ENCODE measurements around the gene SLC31A2. TPM values are rescaled to one million over a fixed set of nuclear protein-coding genes. Genes with fewer than 3 reads are reported as not detected.

The SLC31A2 gene
- total RNA-seq, 1 experiment from 2014 or later: 4.7 TPM

DNA sequence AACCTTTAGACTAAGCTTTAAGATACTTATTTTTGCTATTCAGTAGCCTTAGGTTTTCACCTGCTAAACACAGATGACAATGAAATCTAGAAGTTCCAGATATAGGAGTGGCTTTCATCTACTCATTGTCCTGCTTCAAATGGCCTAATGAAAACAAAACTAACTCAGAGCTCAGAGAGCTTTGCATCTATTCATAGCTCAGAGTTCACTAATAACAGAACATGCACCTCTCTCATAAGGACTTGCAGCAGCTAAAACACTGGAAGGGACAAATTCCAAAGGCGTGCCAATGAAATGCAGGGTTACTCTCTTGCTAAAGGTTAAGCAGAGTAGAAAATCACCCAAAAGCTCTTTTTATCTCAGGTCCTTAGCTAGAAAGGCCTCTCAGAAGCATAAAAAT is 29.0 kb downstream of the SLC31A2 start:
- Histone ChIP-seq H3K4me1 (ENCODE audit: control insufficient read depth in 1 of 2, insufficient read depth in 2 of 2, low read length in 2 of 2) (no peaks in the 10 kb centered on the region), H3K36me3 (ENCODE audit: control insufficient read depth in 1 of 2, insufficient read depth in 2 of 2, low read length in 2 of 2) (peaks cover 19 to 40% of the 10 kb centered on the region in 2 experiments), H3K4me2 (ENCODE audit: low read length) (no peak overlapping the region), H3K27ac (ENCODE audit: low read depth, low read length) (no peak overlapping the region), H3K9ac (ENCODE audit: low read length) (no peak overlapping the region), H3K4me3 (replicated peaks in 1 of 2; ENCODE audit: low read depth in 1 of 2, low read length in 2 of 2) (no peak overlapping the region), H3K27me3 (ENCODE audit: insufficient read depth, low read length) (no peaks in the 10 kb centered on the region), H4K20me1 (ENCODE audit: insufficient read depth) (no peaks in the 10 kb centered on the region), H3K9me2 (ENCODE audit: insufficient read depth) (no peaks in the 10 kb centered on the region), H3K9me3 (ENCODE audit: control insufficient read depth in 1 of 2, insufficient read depth in 1 of 2, low read depth in 1 of 2, low read length in 2 of 2) (no peaks in the 10 kb centered on the region), H2AFZ (ENCODE audit: low read depth, low read length, poor library complexity, severe bottlenecking) (no peak overlapping the region), H3K79me2 (ENCODE audit: insufficient read depth, low read length) (no peaks in the 10 kb centered on the region)
- TF ChIP-seq RAD21 (IDR thresholded peaks at IDR 0.05; ENCODE audit: low read depth): no peak
- ATAC-seq (no peak), DNase-seq (ENCODE audit: low read depth, low spot score) (no peak)
- no TSS peak for BruUV-seq (replicated peaks)
- RAD21 ChIA-PET (ENCODE audit: low non-redundant PET in 1 of 2, low total read pairs in 2 of 2, uncharacterized antibody in 2 of 2, unreplicated experiment in 2 of 2): no interaction called here
- CTCF ChIA-PET: no interaction called here
- POLR2A ChIA-PET: no interaction called here
- intact Hi-C loops (cut with micrococcal nuclease): no loop called here

DNA sequence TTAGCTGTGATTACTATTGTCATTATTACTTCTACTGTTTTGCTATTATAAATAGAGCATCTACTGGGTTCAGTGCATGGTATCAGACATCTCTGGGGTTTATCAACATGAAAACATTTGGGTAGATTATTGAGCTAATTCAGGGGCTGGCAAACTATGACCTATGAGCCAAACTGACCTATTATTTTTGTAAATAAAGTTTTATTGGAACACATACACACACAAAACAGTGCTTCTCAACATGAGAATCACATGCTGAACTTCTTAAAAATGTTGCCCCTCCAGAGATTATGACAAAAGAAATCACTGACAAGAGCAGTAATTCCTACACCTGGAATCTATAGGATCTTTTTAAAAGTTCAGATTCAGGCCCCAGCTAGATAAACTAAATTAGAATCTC is 30.4 kb downstream of the SLC31A2 start:
- no peaks in the 10 kb centered on the region for H3K79me2 ChIP-seq (ENCODE audit: insufficient read depth, low read length)
- no peaks in the 10 kb centered on the region for H3K4me1 ChIP-seq (ENCODE audit: control insufficient read depth in 1 of 2, insufficient read depth in 2 of 2, low read length in 2 of 2)
- CTCF ChIA-PET: no interaction called here
- H3K4me3 ChIP-seq (replicated peaks in 1 of 2; ENCODE audit: low read depth in 1 of 2, low read length in 2 of 2): no peak overlapping the region
- intact Hi-C loops (cut with micrococcal nuclease): no loop called here
- ATAC-seq: no peak
- H3K9ac ChIP-seq (ENCODE audit: low read length): no peak overlapping the region
- no peaks in the 10 kb centered on the region for H3K9me2 ChIP-seq (ENCODE audit: insufficient read depth)
- RAD21 ChIA-PET (ENCODE audit: low non-redundant PET in 1 of 2, low total read pairs in 2 of 2, uncharacterized antibody in 2 of 2, unreplicated experiment in 2 of 2): no interaction called here
- H3K27me3 ChIP-seq (ENCODE audit: insufficient read depth, low read length): no peaks in the 10 kb centered on the region
- POLR2A ChIA-PET: no interaction called here
- H4K20me1 ChIP-seq (ENCODE audit: insufficient read depth): no peaks in the 10 kb centered on the region
- TF ChIP-seq POLR2A (IDR thresholded peaks at IDR 0.05; ENCODE audit: borderline replicate concordance, extremely low read depth, insufficient read depth, insufficient read length): no peak
- no peak for TF ChIP-seq YY1 (IDR thresholded peaks at IDR 0.05; ENCODE audit: extremely low read depth, insufficient replicate concordance, low read depth, low read length)
- TF ChIP-seq TCF7L2 (IDR thresholded peaks at IDR 0.05; ENCODE audit: borderline replicate concordance, extremely low read depth, insufficient read depth, insufficient read length): no peak
- TF ChIP-seq SP1 (IDR thresholded peaks at IDR 0.05; ENCODE audit: low read depth): no peak
- TF ChIP-seq MAX (IDR thresholded peaks at IDR 0.05): no peak
- no peak for TF ChIP-seq SIN3A (IDR thresholded peaks at IDR 0.05; ENCODE audit: low read depth)
- TF ChIP-seq RAD21 (IDR thresholded peaks at IDR 0.05; ENCODE audit: low read depth): no peak
- H3K4me2 ChIP-seq (ENCODE audit: low read length): no peak overlapping the region
- DNase-seq (ENCODE audit: low read depth, low spot score): no peak
- no peaks in the 10 kb centered on the region for H3K9me3 ChIP-seq (ENCODE audit: control insufficient read depth in 1 of 2, insufficient read depth in 1 of 2, low read depth in 1 of 2, low read length in 2 of 2)
- peaks cover 21 to 44% of the 10 kb centered on the region in 2 experiments for H3K36me3 ChIP-seq (ENCODE audit: control insufficient read depth in 1 of 2, insufficient read depth in 2 of 2, low read length in 2 of 2)
- no TSS peak for BruUV-seq (replicated peaks)
- no peak overlapping the region for H2AFZ ChIP-seq (ENCODE audit: low read depth, low read length, poor library complexity, severe bottlenecking)
- H3K27ac ChIP-seq (ENCODE audit: low read depth, low read length): no peak overlapping the region
